AG09319 (cell line): Measurements from ENCODE around the gene OLIG3.

ENCODE experiments used
- DNase-seq: peaks from one replicate; pipeline ENCODE4 v3.0.0-alpha.2; 2010; ENCODE audit warnings: low read depth; ENCODE audit errors: extremely low read depth
- TF ChIP-seq, protein P1 (sequence below): IDR thresholded peaks from 2 replicates; pipeline ENCODE4 v1.5.1; 2011; ENCODE audit warnings: low read depth, mild to moderate bottlenecking, inconsistent platforms, low read length, moderate library complexity

The OLIG3 gene

GRCh38 chr6:137495703-137496336 is 1.6 kb upstream of the OLIG3 start:
- DNase-seq: no peak
- TF ChIP-seq, protein P1, sequence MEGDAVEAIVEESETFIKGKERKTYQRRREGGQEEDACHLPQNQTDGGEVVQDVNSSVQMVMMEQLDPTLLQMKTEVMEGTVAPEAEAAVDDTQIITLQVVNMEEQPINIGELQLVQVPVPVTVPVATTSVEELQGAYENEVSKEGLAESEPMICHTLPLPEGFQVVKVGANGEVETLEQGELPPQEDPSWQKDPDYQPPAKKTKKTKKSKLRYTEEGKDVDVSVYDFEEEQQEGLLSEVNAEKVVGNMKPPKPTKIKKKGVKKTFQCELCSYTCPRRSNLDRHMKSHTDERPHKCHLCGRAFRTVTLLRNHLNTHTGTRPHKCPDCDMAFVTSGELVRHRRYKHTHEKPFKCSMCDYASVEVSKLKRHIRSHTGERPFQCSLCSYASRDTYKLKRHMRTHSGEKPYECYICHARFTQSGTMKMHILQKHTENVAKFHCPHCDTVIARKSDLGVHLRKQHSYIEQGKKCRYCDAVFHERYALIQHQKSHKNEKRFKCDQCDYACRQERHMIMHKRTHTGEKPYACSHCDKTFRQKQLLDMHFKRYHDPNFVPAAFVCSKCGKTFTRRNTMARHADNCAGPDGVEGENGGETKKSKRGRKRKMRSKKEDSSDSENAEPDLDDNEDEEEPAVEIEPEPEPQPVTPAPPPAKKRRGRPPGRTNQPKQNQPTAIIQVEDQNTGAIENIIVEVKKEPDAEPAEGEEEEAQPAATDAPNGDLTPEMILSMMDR: no peak

DNA sequence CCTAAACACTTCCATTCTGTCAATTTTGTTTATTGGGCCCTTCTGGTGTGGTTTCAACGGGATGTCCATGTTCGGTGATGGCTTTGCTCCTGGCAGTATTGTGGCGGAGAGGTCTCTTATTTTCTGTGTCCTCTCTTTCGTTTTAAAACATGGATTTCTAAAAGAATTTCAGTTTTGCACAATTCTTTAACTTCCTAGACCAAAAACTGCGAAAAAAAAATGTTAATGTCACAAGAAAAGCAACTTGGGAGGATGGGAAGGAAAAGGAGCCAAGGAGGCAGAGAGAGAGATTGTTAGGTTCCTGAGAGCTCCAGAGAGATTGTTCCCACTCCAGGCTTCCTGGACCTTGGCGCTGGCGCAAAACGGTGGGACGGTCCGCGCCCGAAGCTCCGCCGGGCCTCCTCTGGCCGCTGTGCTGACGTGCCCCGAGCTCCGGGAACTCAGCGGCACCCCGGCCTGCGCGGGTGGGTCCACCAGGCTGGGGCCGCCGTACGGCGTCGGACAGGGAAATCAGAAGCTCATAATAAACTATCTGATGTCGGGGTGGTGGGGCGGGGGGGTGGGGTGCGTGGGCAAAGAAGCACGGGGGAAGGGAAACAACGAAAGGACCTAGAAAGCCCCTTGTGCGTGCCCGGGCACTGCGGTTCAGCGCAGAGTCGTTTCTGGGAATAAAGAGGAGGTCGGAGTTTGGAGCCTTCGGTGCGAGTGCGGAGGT is 951 bp upstream of the OLIG3 start:
- TF ChIP-seq, protein P1: no peak
- DNase-seq: no peak

GRCh38 chr6:137493218-137494038 is 766 bp downstream of the OLIG3 start:
- TF ChIP-seq, protein P1: no peak
- no peak for DNase-seq

DNA sequence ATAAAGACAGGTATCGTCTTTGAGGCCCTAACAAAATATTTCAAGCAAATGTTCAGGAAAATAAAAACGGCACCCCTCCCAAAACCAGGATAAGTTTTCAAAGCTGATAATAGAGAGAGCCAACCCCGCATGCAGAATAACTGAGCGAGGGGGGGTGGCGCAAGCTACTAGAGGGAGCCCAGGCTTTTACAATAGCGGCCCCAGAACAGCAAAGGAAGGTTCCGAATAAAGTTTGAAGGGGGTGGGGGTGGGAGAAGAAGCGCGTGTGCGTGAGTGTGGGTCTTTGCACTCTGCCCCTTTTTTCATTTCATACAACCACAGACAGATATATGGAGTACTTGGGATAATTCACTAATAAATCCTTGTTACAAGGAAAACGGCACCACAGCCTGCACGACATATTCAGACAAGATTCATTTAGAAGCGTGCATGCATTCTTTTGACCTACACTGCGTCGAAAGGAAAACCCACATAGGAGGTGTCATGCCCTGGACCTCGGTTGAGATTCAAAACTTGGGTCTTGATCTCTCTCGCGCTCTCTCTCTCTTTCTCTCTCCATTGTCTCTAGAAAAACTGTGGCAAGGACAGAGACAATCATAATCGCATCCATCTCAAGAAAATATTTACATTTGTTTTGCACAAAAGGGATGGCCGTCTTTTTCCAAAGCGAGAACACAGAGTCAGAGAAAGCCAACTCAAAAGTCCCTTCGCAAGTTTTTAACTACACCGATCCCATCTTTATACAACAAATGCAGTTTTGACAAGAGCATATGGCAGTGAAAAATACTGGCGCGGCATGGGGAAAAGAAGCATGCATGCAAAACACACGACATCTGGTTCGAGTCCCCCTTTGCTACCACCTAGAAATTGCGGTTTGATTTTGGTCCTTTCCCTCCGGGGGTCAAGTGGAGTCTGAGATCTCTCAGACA is 1.6 kb downstream of the OLIG3 start:
- TF ChIP-seq, protein P1: no peak
- DNase-seq: no peak

GRCh38 chr6:137491478-137491877 is 2.7 kb downstream of the OLIG3 start:
- TF ChIP-seq, protein P1: no peak
- no peak for DNase-seq

DNA sequence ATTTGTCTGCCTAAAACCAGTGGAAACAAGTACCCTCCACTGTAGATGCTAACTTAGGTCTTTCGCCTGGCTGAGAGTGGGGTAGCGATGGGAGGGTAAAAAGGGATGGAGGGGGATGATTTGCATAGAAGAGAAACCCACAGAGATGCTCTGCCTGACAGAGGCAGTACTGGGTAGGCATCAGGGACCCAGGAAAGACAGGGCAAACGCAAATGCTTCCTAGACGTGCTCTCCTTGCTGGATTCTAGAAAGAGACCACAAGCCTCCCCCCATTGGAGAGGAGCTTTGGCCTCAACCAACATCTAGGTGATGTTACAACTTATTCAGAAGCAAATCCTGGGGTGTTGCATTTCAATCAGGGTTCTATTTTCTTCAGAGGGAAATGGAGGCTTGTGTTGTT is 3.2 kb downstream of the OLIG3 start:
- no peak for DNase-seq
- TF ChIP-seq, protein P1: no peak
